Measurements from ENCODE around the gene TUT4. TPM values are rescaled to one million over a fixed set of nuclear protein-coding genes. Genes with fewer than 3 reads are reported as not detected.
A peak's percentile ranks its signal among the peaks of the same experiment; 100 is the strongest.

Gene TUT4
- total and polyA plus RNA-seq, 2 experiments from 2014 or later = 42.6 to 93.3 TPM

DNA sequence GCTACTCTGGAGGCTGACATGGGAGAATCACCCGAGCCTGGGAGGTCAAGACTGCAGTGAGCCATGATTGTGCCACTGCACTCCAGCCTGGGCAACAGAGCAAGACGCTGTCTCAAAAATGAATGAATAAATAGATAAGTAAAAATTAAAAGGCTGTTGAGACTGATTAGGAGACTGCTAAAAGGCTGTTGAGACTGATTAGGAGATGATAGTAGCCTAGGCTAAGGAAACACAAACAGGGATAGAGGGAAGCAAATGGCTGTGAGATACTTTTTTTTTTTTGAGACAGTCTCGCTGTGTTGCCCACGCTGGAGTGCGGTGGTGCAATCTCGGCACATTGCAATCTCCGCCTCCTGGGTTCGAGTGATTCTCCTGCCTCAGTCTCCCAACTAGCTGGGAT is 120.1 kb downstream of the TUT4 start:
- H3K4me1 ChIP-seq (ENCODE audit: low read depth) = no peaks in the 10 kb centered on the region
- H3K9me3 ChIP-seq (ENCODE audit: low read depth) = no peaks in the 10 kb centered on the region
- no peaks in the 10 kb centered on the region for H3K27me3 ChIP-seq
- H3K36me3 ChIP-seq = peaks cover 63% of the 10 kb centered on the region
- TF ChIP-seq, protein P1, sequence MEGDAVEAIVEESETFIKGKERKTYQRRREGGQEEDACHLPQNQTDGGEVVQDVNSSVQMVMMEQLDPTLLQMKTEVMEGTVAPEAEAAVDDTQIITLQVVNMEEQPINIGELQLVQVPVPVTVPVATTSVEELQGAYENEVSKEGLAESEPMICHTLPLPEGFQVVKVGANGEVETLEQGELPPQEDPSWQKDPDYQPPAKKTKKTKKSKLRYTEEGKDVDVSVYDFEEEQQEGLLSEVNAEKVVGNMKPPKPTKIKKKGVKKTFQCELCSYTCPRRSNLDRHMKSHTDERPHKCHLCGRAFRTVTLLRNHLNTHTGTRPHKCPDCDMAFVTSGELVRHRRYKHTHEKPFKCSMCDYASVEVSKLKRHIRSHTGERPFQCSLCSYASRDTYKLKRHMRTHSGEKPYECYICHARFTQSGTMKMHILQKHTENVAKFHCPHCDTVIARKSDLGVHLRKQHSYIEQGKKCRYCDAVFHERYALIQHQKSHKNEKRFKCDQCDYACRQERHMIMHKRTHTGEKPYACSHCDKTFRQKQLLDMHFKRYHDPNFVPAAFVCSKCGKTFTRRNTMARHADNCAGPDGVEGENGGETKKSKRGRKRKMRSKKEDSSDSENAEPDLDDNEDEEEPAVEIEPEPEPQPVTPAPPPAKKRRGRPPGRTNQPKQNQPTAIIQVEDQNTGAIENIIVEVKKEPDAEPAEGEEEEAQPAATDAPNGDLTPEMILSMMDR (IDR thresholded peaks at IDR 0.05; ENCODE audit: low read depth, low read length) = no peak
- no peak overlapping the region for H3K4me3 ChIP-seq
- no peak for DNase-seq (ENCODE audit: low read depth in 1 of 2, low spot score in 1 of 2)
- no peak overlapping the region for H3K27ac ChIP-seq

DNA sequence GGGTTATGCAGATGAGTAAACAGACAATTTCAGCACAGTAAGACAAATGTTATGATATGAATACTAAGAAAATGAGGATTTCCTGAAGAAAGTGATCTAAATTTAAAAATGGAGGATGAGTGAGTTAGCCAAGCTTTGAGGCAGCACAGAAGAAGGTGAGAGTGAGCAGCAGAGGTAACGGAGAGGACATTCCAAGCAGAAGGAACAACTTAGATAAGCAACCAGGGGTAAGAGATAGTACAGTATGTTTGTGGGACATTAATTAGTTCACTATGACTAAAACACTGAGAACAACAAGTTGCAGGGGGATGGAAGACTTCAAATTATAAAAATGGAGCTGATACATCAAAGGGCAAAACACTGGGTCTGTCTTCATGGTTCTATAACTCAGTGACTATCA is 125.7 kb downstream of the TUT4 start:
- Histone ChIP-seq H3K4me3 (no peak overlapping the region), H3K4me1 (ENCODE audit: low read depth) (peaks cover 8% of the 10 kb centered on the region), H3K9me3 (ENCODE audit: low read depth) (no peaks in the 10 kb centered on the region), H3K27ac (no peak overlapping the region), H3K36me3 (peaks cover 37% of the 10 kb centered on the region), H3K27me3 (no peaks in the 10 kb centered on the region)
- no peak for DNase-seq (ENCODE audit: low read depth in 1 of 2, low spot score in 1 of 2)
- TF ChIP-seq, protein P1 (IDR thresholded peaks at IDR 0.05; ENCODE audit: low read depth, low read length) = no peak

DNA sequence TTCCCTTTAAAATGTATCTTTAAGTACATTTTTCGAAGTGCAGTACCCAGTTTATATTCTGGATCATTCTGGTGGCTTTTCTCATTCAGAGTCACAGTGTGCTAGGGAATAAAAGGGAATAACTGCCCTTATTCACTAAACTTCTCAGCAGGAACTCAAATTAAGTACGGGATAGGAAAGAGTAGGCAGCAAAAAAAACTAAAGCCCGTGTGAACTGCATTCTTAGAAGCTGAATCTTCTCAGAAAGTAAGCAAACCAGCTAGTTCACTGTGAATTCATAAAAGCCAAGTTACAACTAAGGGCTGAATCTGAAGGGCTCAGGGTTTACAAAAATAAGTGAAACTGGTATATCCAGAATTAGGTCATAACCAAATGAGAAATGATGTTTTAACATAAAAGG is 126.5 kb downstream of the TUT4 start:
- no peak for DNase-seq (ENCODE audit: low read depth in 1 of 2, low spot score in 1 of 2)

DNA sequence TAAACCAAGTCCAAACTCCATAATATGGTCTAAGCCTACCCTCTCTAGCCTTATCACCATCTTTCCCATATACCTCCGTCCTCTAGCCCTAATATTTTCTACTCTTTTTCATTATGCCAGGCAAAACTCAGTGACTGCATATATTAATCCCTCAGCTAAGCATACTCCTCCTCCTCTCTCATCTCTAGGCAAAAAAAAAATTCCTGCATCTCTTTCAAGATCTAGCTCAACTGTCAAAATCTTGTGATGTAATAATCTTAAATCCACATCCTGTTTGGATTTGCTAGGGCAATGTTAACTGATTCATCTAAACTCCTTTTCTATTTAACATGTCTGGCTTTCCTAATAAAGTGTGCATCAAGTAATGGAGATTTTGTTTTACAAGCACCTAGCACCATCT is 128.1 kb downstream of the TUT4 start:
- Histone ChIP-seq H3K27me3 (no peaks in the 10 kb centered on the region), H3K4me3 (no peak overlapping the region), H3K36me3 (peaks cover 31% of the 10 kb centered on the region), H3K4me1 (ENCODE audit: low read depth) (peaks cover 8% of the 10 kb centered on the region), H3K9me3 (ENCODE audit: low read depth) (no peaks in the 10 kb centered on the region), H3K27ac (peak overlapping the region; percentile 84)
- DNase-seq (ENCODE audit: low read depth in 1 of 2, low spot score in 1 of 2) = peak in 1 of 2 donors; percentile 9
- TF ChIP-seq, protein P1 (IDR thresholded peaks at IDR 0.05; ENCODE audit: low read depth, low read length) = no peak

More for the DNA sequence above, 126.5 kb downstream of the TUT4 start:
- H3K9me3 ChIP-seq (ENCODE audit: low read depth) = no peaks in the 10 kb centered on the region
- H3K27ac ChIP-seq = no peak overlapping the region
- peaks cover 39% of the 10 kb centered on the region for H3K36me3 ChIP-seq
- peaks cover 8% of the 10 kb centered on the region for H3K4me1 ChIP-seq (ENCODE audit: low read depth)
- H3K27me3 ChIP-seq = no peaks in the 10 kb centered on the region
- TF ChIP-seq, protein P1 (IDR thresholded peaks at IDR 0.05; ENCODE audit: low read depth, low read length) = no peak
- no peak overlapping the region for H3K4me3 ChIP-seq

DNA sequence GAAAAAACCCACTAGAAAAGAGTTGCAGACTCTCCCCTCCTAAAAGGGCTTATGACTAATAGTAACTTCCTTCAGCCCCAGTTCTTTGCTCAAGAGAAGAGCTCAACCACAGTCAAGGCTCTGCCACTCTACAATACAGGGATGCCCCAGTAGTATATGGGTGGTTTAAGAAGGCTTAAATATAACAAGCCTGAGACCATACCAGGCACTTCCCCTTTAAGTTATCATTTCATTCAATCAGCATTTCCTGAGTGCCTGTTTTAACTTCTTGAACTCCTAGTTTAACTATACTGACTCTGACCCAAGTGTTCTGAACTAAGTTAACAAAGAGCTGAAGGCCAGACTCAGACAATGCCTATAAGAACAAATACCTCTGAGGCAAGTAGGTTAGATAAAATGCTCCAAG is 128.7 kb downstream of the TUT4 start:
- no peaks in the 10 kb centered on the region for H3K27me3 ChIP-seq
- H3K27ac ChIP-seq = peak overlapping the region; percentile 84
- H3K4me3 ChIP-seq = no peak overlapping the region
- H3K36me3 ChIP-seq = peaks cover 28% of the 10 kb centered on the region
- H3K4me1 ChIP-seq (ENCODE audit: low read depth) = peaks cover 8% of the 10 kb centered on the region
- TF ChIP-seq, protein P1 (IDR thresholded peaks at IDR 0.05; ENCODE audit: low read depth, low read length) = no peak
- H3K9me3 ChIP-seq (ENCODE audit: low read depth) = no peaks in the 10 kb centered on the region
- DNase-seq (ENCODE audit: low read depth in 1 of 2, low spot score in 1 of 2) = peak; percentile 2 to 12

DNA sequence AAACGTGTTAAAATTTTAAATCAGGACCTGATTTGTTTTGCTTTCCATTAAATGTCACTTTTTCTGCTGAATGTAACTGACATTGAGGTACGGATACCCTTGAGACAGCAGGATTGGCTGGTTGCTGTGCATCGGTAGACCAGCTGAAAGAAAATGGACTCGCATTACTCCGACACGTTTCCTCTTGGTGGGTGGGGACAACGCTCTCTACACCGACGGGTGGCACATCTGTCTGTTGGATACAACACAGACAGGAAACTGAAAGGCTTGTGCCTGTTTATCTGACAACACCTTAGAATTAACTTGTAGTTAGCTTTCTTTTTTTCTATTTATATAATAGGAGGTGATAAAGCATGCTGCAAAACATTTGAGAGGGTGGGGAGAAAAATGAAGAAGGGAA is 129.1 kb downstream of the TUT4 start:
- Histone ChIP-seq H3K9me3 (ENCODE audit: low read depth) (no peaks in the 10 kb centered on the region), H3K27ac (peak overlapping the region; percentile 84), H3K4me3 (no peak overlapping the region), H3K4me1 (ENCODE audit: low read depth) (peaks cover 8% of the 10 kb centered on the region), H3K27me3 (no peaks in the 10 kb centered on the region), H3K36me3 (peaks cover 32% of the 10 kb centered on the region)
- peak in 1 of 2 donors; percentile 17 for DNase-seq (ENCODE audit: low read depth in 1 of 2, low spot score in 1 of 2)
- TF ChIP-seq, protein P1 (IDR thresholded peaks at IDR 0.05; ENCODE audit: low read depth, low read length) = no peak

All from cardiac muscle cell (in vitro differentiated cells and primary cell).